Thyroid gland (tissue), 4 donors: ENCODE measurements around the gene DGKA.

Source experiments
- POLR2A ChIP-seq, 2 donors: fragments of 450-650 bp; IDR thresholded peaks; one replicate each; pipeline ENCODE4 v1.6.1; 2017; ENCODE audit warnings: antibody characterized with exemption in 2 of 2, mild to moderate bottlenecking in 2 of 2, moderate library complexity in 1 of 2
- TF ChIP-seq, protein P1 (sequence below), 6 experiments: fragments of 200-600 bp in 3 of 6; fragments of 450-650 bp in 3 of 6; sonication (generic) in 3 of 6; IDR thresholded peaks; one replicate each; pipeline ENCODE4 v1.5.1; 2016 to 2019; ENCODE audit warnings: antibody characterized with exemption in 6 of 6, mild to moderate bottlenecking in 2 of 6, inconsistent platforms in 1 of 6, moderate library complexity in 1 of 6

DNA sequence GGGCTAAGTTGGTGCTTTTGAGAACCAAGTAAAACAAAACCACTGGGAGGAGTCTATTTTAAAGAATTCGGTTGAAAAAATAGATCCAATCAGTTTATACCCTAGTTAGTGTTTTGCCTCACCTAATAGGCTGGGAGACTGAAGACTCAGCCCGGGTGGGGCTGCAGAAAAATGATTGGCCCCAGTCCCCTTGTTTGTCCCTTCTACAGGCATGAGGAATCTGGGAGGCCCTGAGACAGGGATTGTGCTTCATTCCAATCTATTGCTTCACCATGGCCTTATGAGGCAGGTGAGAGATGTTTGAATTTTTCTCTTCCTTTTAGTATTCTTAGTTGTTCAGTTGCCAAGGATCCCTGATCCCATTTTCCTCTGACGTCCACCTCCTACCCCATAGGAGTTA is 41.1 kb downstream of the DGKA start:
- peak in 1 of 2 donors; percentile 8 for TF ChIP-seq POLR2A (IDR thresholded peaks at IDR 0.05)
- TF ChIP-seq, protein P1, sequence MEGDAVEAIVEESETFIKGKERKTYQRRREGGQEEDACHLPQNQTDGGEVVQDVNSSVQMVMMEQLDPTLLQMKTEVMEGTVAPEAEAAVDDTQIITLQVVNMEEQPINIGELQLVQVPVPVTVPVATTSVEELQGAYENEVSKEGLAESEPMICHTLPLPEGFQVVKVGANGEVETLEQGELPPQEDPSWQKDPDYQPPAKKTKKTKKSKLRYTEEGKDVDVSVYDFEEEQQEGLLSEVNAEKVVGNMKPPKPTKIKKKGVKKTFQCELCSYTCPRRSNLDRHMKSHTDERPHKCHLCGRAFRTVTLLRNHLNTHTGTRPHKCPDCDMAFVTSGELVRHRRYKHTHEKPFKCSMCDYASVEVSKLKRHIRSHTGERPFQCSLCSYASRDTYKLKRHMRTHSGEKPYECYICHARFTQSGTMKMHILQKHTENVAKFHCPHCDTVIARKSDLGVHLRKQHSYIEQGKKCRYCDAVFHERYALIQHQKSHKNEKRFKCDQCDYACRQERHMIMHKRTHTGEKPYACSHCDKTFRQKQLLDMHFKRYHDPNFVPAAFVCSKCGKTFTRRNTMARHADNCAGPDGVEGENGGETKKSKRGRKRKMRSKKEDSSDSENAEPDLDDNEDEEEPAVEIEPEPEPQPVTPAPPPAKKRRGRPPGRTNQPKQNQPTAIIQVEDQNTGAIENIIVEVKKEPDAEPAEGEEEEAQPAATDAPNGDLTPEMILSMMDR (IDR thresholded peaks at IDR 0.05): no peak
